NCI-H1048 (cell line): Measurements from ENCODE around the gene EEF2KMT.
A peak's percentile ranks its signal among the peaks of the same experiment; 100 is the strongest.
"Not testable (repeated sequence)": the region's sequence is repeated elsewhere in the genome, so short reads cannot be mapped to it uniquely, and the experiment has no call there.

Experiments
- DNase-seq: peaks from one replicate; lab custom pipeline; 2025; lab: John Stamatoyannopoulos, UW

The EEF2KMT gene

GRCh38 chr16:5097470-5098220 lies at the start of gene EEF2KMT:
Gene EEF2KMT, minus strand, starts transcription at chr16:5097795. Its CDS starts 56 bp downstream, at chr16:5097739.
- peak; percentile 78 for DNase-seq

- DNase-seq, result not testable (repeated sequence)
These were observed 47.0 kb upstream of the EEF2KMT start for GRCh38 chr16:5144621-5144956.

- no peak for DNase-seq
These were observed 46.4 kb upstream of the EEF2KMT start for GRCh38 chr16:5143761-5144620.

DNA sequence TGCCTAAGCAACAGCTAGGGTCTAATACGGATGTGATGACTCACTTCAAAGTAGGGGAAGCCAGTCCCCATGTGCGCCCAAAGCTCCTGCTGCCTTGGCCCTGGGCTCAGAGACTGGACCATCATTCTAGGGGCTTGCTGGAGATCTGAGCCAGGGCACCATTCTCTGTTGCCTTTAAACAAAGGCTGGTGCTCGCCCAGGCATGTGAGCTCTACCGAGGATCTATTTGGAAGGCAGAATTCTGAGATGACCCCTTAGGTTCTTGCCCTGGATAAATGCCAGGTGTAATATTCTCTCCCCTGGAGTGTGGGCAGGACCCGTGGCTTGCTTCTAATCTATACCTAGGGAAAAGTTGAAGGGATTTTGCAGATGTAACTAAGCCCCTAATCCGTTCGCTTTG lies 42.6 kb upstream of the EEF2KMT start:
- DNase-seq, result not testable (repeated sequence)

GRCh38 chr16:5134739-5135452 lies 37.3 kb upstream of the EEF2KMT start:
- DNase-seq, result not testable (repeated sequence)

DNA sequence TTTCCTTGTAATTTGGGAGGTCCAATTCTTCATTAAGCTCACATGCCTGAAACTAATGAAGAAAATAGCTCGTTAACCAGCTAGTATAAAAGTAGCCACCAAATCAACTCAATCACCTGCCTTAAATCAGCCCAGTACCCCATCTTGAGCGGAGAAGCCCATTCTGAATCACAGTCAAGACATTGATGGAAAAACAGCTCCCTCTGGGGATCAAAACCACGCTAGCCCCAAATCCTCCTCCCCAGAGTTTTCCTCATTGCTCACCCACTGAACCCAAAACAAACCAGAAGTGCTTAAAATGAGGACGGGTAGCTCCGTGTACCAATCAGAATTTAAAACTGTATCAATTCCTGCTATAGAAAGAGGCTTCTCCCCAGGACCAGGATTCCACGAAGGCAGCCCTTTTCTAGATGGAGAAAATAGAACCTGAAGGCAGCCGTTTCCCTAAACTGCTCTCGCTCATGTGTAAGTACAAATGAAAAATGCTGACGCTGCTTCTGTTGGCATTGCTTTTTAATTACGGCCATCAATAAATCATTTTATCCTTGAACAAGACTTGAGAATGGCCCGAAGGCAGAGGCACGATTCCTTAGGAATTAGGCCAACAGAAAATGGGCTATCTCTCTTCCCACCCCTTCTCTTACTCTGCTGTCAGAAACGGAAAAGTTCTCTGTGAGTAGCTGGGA lies 35.5 kb upstream of the EEF2KMT start:
- DNase-seq, result not testable (repeated sequence)

DNA sequence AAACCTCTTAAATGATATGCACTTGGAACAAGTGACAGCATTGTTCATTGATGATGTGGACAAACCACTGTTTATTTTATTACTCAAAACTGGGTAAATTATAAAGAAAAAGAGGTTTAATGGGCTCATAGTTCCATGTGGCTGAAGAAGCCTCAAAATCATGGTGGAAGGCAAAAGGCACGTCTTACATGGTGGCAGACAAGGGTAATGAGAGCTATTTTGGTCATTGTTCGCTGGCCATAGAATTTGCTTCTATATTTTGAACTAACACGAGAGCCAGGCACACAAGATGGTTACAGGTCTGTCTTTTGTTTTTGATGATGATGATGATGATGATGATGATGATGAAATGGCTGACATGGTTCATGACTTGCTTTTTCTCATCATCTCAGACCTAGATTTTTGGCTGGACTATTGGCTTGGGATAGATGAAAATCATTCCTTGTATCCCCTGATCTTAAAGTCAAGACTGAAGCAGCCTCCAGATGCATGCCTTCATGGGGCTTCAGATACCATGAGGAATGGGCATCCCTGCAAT lies 33.9 kb upstream of the EEF2KMT start:
- DNase-seq, result not testable (repeated sequence)

- not testable (repeated sequence) for DNase-seq
These were observed 19.9 kb upstream of the EEF2KMT start for GRCh38 chr16:5117300-5118087.

- not testable (repeated sequence) for DNase-seq
These were observed 19.2 kb upstream of the EEF2KMT start for GRCh38 chr16:5116780-5117295.

DNA sequence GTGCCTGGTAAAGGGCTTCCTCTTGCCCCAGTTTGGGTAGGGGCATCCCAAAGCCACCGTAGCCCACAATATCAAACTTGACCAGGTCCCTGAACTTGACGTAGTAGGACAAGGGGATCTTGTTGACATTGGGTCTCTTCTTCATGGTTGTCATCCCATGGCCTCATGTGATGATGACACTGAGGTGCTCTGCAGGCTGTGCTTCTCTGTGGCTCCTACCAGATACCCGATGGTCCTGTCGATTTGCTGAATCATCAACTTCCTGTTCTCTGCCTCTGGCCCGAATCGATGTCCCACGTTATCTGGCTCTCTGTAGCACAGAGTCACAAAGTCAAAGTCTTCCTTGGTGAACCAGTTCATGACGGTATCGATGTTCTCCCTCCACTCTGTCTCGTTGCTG lies 13.3 kb upstream of the EEF2KMT start:
- DNase-seq, result not testable (repeated sequence)

DNA sequence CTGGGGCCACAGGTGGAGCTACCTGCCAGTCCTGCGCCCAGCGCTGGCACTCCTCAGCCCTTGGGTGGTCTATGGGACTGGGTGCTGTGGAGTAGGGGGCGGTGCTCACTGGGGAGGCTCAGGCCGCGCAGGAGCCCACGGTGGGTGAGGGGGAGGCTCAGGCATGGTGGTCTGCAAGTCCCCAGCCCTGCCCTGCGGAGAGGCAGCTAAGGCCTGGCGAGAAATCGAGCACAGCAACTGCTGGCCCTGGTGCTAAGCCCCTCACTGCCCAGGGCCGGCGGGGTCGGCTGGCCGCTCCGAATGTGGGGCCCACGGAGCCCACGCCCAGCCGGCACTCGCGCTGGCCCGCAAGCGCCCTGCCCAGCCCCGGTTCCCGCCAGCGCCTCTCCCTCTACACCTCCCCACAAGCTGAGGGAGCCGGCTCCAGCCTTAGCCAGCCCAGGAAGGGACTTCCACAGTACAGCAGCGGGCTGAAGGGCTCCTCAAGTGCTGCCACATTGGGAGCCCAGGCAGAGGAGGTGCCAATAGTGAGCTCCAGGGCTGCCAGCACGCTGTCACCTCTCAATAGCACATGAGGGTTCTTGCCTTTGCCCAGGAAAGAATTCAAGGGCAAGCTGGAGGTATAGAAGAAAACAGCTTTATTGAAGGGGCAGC lies 11.0 kb upstream of the EEF2KMT start:
- no peak for DNase-seq

- not testable (repeated sequence) for DNase-seq
These were observed 7.4 kb upstream of the EEF2KMT start for GRCh38 chr16:5105039-5105438.

DNA sequence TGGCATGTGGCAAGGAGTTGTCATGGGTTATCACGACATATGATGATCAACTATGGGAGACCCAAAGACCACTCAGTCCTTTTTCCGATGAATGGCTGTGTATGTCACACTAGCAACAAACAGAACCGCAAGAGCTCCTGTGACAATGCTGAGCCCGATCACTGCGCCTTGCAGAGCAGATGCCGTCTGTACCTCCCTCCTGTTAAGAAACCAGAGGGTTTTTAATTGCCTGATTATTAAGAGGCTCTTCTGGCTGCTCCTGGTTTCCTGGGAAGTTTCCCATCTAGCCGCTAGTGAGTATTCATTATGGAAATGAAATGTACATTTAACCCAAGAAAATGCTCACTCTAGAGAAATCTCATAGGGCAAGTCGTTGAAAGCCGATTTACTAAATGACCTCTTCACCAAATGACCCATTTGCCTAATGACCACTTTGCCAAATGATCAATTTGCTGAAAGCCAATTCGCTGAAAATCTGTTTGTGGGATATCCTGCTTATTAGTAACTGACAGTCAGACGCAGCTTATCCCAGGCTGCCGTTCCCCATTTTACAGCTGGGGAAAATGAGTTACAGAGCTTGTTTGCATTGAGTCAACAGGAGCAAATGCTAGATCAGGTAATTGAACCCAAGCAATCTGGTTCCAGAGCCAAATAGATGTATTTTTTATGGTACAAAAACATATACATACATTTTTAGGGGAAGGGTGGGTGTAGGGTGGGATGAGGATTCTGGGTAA lies 5.9 kb upstream of the EEF2KMT start:
- not testable (repeated sequence) for DNase-seq

DNA sequence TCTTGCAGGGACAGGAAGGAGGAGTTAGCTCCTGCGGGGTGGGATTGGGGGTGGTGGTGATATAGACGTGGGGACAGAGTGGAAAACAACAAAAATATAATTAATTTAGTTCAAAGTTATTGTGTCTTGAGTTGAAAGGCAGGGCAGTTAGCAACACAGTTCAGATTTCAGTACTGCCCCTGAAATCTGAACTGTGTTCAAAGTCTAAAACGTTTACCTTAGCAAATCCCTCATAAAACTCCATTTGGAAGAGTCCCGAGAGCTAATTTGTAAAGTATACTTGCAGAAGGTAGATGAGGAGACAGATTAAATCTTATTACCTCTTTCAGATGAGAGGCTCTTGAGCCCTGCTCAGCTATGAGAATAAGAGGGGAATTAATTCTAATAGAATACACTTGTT lies 1.6 kb upstream of the EEF2KMT start:
- not testable (repeated sequence) for DNase-seq

DNA sequence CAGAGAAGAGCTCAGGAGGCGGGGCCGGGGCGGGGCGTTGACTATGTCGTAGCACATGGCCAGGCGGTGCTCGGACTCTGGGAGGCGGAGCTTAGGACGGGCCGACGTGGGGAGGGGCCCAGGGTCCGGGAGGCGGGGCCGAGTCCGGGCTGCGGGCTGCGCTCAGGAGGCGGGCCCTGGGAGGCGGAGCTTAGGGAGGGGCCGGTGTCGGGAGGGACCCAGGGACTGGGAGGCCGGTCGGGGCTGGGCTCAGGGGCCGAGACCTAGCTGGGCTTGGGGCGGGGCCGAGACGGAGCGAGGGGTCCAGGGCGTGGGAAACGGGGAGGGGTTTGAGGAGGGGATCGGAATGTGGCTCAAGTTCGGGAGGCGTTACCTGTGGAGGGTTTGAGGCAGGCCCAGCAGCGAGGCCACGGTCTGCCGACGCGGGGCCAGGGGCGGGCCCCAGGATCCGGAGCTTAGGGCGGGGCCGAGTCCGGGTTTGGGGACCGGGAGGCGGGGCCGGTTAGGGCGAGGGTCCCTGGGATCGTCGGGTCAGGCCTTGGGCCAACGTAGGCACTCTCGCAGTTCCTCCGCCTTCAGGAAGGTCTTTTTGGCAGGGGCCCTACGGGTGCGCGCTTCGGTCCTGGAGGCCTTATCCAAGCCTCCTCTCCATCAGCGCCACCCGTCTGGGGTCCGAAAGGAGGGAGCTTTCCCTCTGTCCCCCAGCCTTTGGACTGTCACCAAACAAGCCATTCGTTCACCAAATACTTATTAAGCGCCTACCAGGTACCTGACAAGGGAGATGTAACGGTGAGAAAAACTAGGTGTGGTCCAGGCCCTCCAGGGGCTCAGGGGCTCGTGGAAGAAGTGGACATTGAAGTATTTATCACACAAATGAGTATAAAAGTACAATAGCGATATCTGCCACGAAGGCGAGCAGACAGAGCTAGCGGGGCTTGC lies 895 bp upstream of the EEF2KMT start:
- not testable (repeated sequence) for DNase-seq

DNA sequence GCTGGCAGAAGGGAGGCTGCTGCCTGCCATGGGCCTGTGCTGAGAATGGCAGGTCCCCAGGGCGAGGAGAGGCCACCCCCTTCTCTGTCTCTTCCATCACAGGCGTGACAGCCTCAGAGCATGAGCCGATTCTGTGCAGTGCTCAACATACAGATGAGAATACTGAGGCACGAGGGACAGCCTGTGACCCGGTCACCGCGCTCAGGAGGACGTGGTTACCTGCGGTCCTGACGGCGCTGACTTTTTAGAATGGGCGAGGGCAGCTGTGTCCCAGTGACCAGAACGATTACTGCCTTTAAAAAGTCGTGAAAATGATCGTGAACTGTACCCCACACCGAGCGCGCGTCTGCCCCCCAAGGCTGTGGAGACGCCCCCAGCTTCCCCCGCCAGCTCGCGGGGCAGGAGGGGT lies 530 bp downstream of the EEF2KMT start:
- not testable (repeated sequence) for DNase-seq

GRCh38 chr16:5096437-5097060 lies 1.0 kb downstream of the EEF2KMT start:
- DNase-seq, result not testable (repeated sequence)
